Prostate gland (tissue), 2 donors: Measurements from ENCODE around the gene RHEB. TPM values are rescaled to one million over a fixed set of nuclear protein-coding genes. Genes with fewer than 3 reads are reported as not detected.
A peak's percentile ranks its signal among the peaks of the same experiment; 100 is the strongest.

Experiments
- DNase-seq: peaks from one replicate; pipeline ENCODE4 v3.0.0-alpha.2; 2019; ENCODE audit warnings: low spot score
- H3K27ac ChIP-seq, 2 donors: fragments of 200-600 bp; sonication (generic); 2 replicates each; pipeline ENCODE4 v1.5.1; 2017 to 2019
- H3K27me3 ChIP-seq: fragments of 200-600 bp; sonication (generic); replicated peaks from 2 replicates; pipeline ENCODE4 v1.5.1; 2019; ENCODE audit not compliant: insufficient read depth
- H3K36me3 ChIP-seq, 2 donors: fragments of 200-600 bp; sonication (generic); 1 replicate in 1 of 2; 2 replicates in 1 of 2; pipeline versions ENCODE4 v1.5.1 to v1.8.1; 2017 to 2019
- H3K4me1 ChIP-seq: fragments of 200-600 bp; sonication (generic); replicated peaks from 2 replicates; pipeline ENCODE4 v1.5.1; 2019
- H3K4me3 ChIP-seq, 2 donors: fragments of 200-600 bp; sonication (generic); 2 replicates each; pipeline ENCODE4 v1.5.1; 2017 to 2019
- H3K9me3 ChIP-seq: fragments of 200-600 bp; sonication (generic); 2 replicates; pipeline ENCODE4 v1.5.1; 2017
- POLR2A ChIP-seq: fragments of 450-650 bp; IDR thresholded peaks from one replicate; pipeline ENCODE4 v1.6.1; 2016; ENCODE audit warnings: antibody characterized with exemption, mild to moderate bottlenecking
- POLR2AphosphoS5 ChIP-seq: sonication (generic); formaldehyde crosslinking; IDR thresholded peaks from one replicate; pipeline ENCODE4 v1.6.1; 2017; ENCODE audit warnings: antibody characterized with exemption
- WGBS: methylation state at CpG from one replicate; pipeline ENCODE4 v1.1.5; 2018; 5-methylcytosine and 5-hydroxymethylcytosine counted together
- intact Hi-C: fragments of 100-400 bp; cut with DNase I; formaldehyde crosslinking; loops from one replicate; pipeline ENCODE4 v1.14.2; 2022
- total RNA-seq, 2 donors: library from RNA; depleted of rRNA; stranded (reverse); fragments of >200 nt; gene quantifications; one replicate each; pipeline ENCODE4 v1.1.0, GENCODE V29; 2016
- TF ChIP-seq, protein P1 (sequence below), 4 experiments: fragments of 200-600 bp in 2 of 4; fragments of 450-650 bp in 2 of 4; sonication (generic) in 2 of 4; IDR thresholded peaks; 1 replicate in 3 of 4; 2 replicates in 1 of 4; pipeline ENCODE4 v1.5.1; 2016 to 2019; ENCODE audit warnings: antibody characterized with exemption in 4 of 4, mild to moderate bottlenecking in 2 of 4, moderate library complexity in 2 of 4

RHEB gene
- total RNA-seq, 2 donors from 2014 or later = 59.3 to 63.1 TPM

DNA sequence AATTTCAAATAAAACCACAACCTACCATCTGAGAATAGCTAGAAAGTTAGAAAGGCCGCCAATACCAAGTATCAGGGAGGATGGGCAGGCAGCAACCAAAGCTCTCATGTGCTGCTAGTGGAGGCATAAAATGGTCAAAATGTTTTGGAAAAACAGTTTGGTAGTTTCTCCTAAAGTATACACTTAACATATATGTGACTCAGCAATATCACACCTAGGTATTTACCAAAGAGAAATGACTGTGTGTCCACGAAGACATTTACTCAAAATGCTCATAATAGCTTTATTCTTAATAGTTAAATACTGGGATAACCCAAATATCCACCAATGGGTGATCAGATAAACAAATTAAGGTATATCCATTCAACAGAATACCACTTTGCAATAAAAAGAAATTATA lies 14.3 kb downstream of the RHEB start:
- Histone ChIP-seq H3K4me3 (no peak overlapping the region), H3K4me1 (peaks cover 3% of the 10 kb centered on the region), H3K27me3 (no peaks in the 10 kb centered on the region), H3K9me3 (no peaks in the 10 kb centered on the region), H3K27ac (no peak overlapping the region), H3K36me3 (no peaks in the 10 kb centered on the region)
- WGBS = 96% methylated on average over 2 of the region's 2 CpGs
- no peak for TF ChIP-seq POLR2AphosphoS5
- TF ChIP-seq, protein P1, sequence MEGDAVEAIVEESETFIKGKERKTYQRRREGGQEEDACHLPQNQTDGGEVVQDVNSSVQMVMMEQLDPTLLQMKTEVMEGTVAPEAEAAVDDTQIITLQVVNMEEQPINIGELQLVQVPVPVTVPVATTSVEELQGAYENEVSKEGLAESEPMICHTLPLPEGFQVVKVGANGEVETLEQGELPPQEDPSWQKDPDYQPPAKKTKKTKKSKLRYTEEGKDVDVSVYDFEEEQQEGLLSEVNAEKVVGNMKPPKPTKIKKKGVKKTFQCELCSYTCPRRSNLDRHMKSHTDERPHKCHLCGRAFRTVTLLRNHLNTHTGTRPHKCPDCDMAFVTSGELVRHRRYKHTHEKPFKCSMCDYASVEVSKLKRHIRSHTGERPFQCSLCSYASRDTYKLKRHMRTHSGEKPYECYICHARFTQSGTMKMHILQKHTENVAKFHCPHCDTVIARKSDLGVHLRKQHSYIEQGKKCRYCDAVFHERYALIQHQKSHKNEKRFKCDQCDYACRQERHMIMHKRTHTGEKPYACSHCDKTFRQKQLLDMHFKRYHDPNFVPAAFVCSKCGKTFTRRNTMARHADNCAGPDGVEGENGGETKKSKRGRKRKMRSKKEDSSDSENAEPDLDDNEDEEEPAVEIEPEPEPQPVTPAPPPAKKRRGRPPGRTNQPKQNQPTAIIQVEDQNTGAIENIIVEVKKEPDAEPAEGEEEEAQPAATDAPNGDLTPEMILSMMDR (IDR thresholded peaks at IDR 0.05) = no peak
- TF ChIP-seq POLR2A = no peak
- intact Hi-C loops = no loop called here
- no peak for DNase-seq

DNA sequence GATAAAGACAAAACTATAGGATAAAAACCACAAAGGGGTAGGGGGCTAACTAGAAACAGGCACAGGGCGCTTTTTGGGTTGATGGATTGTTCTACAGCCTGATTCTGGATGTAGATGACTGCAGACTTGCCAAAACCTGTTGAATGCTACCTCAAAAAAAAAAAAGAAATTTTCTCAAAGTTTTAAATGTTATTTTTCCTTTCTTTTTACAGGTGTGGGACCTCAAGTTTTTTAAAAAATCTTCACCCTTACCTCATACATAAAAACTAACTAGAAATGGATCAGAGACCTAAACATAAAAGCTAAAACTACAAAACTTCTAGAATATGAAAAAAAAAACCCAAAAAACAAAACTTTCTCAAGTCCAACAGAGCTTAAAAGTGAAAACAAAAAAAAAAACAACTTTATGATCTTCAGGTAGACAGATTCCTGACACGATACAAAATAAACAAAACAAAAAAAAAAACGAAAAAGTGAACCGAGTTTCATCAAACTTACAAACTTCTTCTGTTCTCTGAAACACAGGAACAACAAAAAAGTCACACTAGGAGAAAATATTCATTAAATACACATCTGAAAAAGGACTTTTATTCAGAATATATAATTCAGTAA lies 14.9 kb downstream of the RHEB start:
- H3K27ac ChIP-seq = no peak overlapping the region

DNA sequence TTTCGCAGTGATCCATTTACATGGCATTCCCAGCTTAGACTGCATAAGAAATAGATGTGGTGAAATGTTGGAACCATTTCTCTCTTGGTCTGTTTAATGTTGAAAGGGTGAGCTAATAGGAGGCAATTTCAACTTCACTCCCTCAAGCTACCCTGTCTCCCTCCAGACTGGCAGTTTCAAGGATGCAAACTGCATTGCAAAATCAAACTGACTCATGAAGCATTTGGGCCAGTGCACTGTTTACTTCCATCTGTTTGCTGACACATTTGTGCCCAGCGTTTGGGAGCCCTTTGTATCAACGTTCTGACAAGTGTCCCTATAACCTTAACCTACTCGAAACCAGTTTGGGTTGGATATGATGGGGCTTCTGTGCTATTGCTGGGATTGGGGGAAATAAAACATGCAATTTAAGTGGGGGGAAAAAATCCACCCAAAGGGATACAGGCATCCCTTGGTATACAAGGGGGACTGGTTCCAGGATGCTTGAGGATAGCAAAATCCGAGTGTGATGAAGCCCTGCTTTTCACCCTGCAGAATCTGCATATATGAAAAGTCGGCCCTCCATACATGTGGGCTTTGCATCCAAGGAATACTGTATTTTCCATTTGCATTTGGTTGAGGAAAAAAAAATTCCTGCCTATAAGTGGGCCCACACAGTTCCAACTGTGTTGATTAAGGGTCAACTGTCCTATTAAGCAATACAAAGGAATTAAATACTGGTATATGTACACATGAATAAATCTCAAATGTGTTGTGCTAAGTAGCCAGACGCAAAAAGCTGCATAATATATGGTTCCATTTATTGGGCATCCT lies 15.6 kb downstream of the RHEB start:
- Histone ChIP-seq H3K36me3 (no peaks in the 10 kb centered on the region), H3K4me3 (no peak overlapping the region), H3K9me3 (no peaks in the 10 kb centered on the region), H3K4me1 (peaks cover 3% of the 10 kb centered on the region), H3K27ac (no peak overlapping the region), H3K27me3 (no peaks in the 10 kb centered on the region)
- TF ChIP-seq POLR2A (no peak), POLR2AphosphoS5 (no peak)
- TF ChIP-seq, protein P1 (IDR thresholded peaks at IDR 0.05) = no peak
- DNase-seq = peak; percentile 27
- intact Hi-C loops = no loop called here
- WGBS = 61% methylated on average over 7 of the region's 7 CpGs

More for the DNA sequence above, 14.9 kb downstream of the RHEB start:
- no peaks in the 10 kb centered on the region for H3K9me3 ChIP-seq
- no peaks in the 10 kb centered on the region for H3K27me3 ChIP-seq
- WGBS = 64% methylated on average over 4 of the region's 4 CpGs
- intact Hi-C loops = no loop called here
- H3K4me1 ChIP-seq = peaks cover 3% of the 10 kb centered on the region
- TF ChIP-seq POLR2AphosphoS5 (no peak), POLR2A (no peak)
- TF ChIP-seq, protein P1 (IDR thresholded peaks at IDR 0.05) = no peak
- no peaks in the 10 kb centered on the region for H3K36me3 ChIP-seq
- no peak overlapping the region for H3K4me3 ChIP-seq
- DNase-seq = no peak

DNA sequence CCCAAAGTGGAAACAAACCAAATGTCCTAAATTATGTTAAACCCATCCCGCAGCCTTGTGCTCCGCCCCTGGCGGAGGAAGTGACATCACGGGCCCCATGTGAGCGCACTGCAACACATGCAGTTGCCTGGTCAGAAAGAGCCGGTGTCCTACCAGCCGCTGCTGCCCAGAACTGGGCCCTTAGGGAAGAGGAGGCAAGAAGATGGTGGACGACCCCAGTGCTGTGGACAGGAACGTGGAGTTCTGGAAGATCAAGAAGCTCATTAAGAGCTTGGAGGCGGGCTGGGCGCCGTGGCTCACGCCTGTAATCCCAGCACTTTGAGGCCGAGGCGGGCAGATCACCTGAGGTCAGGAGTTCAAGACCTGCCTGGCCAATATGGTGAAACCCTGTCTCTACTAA lies 18.0 kb downstream of the RHEB start:
- no peak overlapping the region for H3K27ac ChIP-seq
- H3K27me3 ChIP-seq = no peaks in the 10 kb centered on the region

More for the DNA sequence above, 18.0 kb downstream of the RHEB start:
- intact Hi-C loops = no loop called here
- TF ChIP-seq POLR2A (no peak), POLR2AphosphoS5 (no peak)
- TF ChIP-seq, protein P1 (IDR thresholded peaks at IDR 0.05) = no peak
- no peak for DNase-seq
- WGBS = 94% methylated on average over 15 of the region's 15 CpGs
- no peaks in the 10 kb centered on the region for H3K9me3 ChIP-seq
- no peak overlapping the region for H3K4me3 ChIP-seq
- peaks cover 3% of the 10 kb centered on the region for H3K4me1 ChIP-seq
- H3K36me3 ChIP-seq = no peaks in the 10 kb centered on the region
